ENCODE data around the gene SDF2.
"Not testable (repeated sequence)": the region's sequence is repeated elsewhere in the genome, so short reads cannot be mapped to it uniquely, and the experiment has no call there.

SDF2 gene

DNA sequence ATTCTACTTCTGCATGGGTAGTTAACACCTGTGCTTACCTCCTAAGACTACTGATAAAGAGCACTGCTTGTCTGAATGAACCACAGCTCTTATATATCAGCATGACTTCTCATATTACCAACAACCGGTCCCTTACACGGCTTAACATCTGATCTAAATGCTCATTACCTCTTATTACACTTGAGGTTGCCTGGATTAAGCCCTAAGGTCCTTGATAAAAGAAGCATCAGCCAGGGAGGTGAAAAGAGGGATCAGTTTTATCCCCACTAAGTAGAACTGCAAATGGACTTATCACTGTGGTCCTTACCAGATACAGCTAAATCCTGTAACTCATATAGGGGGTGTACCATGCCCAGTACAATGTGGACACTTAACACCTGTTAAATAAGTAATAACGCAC lies 39.5 kb downstream of the SDF2 start:
- H3K27me3 ChIP-seq (ENCODE audit: control insufficient read depth in 1 of 2, insufficient read depth in 2 of 2, low read length in 2 of 2), result no peaks in the 10 kb centered on the region
- H3K9me3 ChIP-seq (ENCODE audit: low read length), result no peaks in the 10 kb centered on the region
- no peaks in the 10 kb centered on the region for H3K4me1 ChIP-seq (ENCODE audit: insufficient read depth, low read length)
- no peak overlapping the region for H3K27ac ChIP-seq (ENCODE audit: low read depth, low read length)
- no peak overlapping the region for H3K9ac ChIP-seq (ENCODE audit: low read length)
- peaks cover 67% of the 10 kb centered on the region for H3K36me3 ChIP-seq (ENCODE audit: insufficient read depth, low read length)
- H3K4me3 ChIP-seq (ENCODE audit: low read depth in 1 of 2, low read length in 2 of 2), result no peak overlapping the region

DNA sequence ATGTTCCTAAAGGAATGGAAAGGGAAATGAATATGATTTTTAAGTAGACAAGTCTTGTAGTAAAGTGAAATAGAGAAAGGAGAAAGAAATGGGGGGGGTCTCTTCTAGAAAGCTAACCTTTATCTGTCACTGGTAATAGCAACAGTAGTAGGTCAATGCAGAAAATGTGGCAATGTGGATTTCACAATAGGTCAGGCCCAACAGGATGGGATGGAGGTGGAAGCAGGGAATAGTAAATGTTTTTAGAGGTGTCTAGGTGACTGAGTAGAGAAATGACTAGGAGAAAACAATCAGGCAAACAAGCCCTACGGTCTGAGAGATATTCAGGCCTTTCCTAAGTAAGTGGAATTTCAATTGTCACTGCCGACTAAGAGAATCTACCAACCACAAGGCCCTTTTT lies 41.7 kb downstream of the SDF2 start:
- Histone ChIP-seq H3K9me3 (ENCODE audit: low read length) (no peaks in the 10 kb centered on the region), H3K27ac (ENCODE audit: low read depth, low read length) (no peak overlapping the region), H3K9ac (ENCODE audit: low read length) (no peak overlapping the region), H3K4me1 (ENCODE audit: insufficient read depth, low read length) (no peaks in the 10 kb centered on the region), H3K4me3 (ENCODE audit: low read depth in 1 of 2, low read length in 2 of 2) (no peak overlapping the region), H3K27me3 (ENCODE audit: control insufficient read depth in 1 of 2, insufficient read depth in 2 of 2, low read length in 2 of 2) (no peaks in the 10 kb centered on the region), H3K36me3 (ENCODE audit: insufficient read depth, low read length) (peaks cover 83% of the 10 kb centered on the region)

DNA sequence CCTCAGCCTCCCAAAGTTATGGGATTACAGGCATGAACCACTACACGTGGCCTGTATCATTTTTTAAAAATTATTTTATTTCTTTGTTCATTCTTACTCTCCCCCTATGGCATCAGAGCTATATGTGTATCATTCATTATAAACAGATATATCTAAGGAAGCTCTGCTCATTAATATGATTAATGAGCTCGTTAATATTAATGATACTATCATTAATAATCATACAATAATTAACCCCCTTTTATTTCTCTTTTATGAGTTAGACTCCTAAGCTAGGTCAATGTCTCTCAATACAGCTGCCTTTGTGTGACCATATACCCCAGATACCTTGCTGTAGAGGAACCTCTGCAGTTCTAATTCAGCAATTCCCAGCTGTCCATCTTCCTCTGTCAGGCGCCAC lies 43.2 kb downstream of the SDF2 start:
- no peak overlapping the region for H3K27ac ChIP-seq (ENCODE audit: low read depth, low read length)
- no peaks in the 10 kb centered on the region for H3K9me3 ChIP-seq (ENCODE audit: low read length)
- H3K27me3 ChIP-seq (ENCODE audit: control insufficient read depth in 1 of 2, insufficient read depth in 2 of 2, low read length in 2 of 2), result no peaks in the 10 kb centered on the region
- H3K9ac ChIP-seq (ENCODE audit: low read length), result no peak overlapping the region
- peaks cover 83% of the 10 kb centered on the region for H3K36me3 ChIP-seq (ENCODE audit: insufficient read depth, low read length)
- H3K4me1 ChIP-seq (ENCODE audit: insufficient read depth, low read length), result no peaks in the 10 kb centered on the region
- H3K4me3 ChIP-seq (ENCODE audit: low read depth in 1 of 2, low read length in 2 of 2), result no peak overlapping the region

DNA sequence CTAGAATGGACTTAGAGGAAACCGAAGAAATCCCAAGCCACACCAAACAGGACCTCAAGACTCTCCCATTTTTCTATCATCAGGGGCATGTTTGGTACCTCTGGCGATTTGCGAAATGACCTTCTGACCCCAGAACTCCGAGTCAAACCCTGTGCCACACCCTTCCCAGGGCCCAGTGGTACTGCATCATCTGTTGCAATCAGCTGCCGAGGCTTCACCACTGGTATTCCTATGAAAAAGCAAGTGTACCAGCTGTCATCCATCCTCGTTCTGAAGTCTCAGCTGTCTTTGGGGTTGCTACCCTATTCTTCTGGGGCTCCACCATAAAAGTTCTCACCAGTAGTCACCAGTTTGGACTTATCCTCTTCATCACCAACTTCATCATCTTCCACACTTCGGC lies 45.4 kb downstream of the SDF2 start:
- no peak overlapping the region for H3K4me3 ChIP-seq (ENCODE audit: low read depth in 1 of 2, low read length in 2 of 2)
- no peak overlapping the region for H3K9ac ChIP-seq (ENCODE audit: low read length)
- H3K9me3 ChIP-seq (ENCODE audit: low read length), result no peaks in the 10 kb centered on the region
- no peaks in the 10 kb centered on the region for H3K27me3 ChIP-seq (ENCODE audit: control insufficient read depth in 1 of 2, insufficient read depth in 2 of 2, low read length in 2 of 2)
- peaks cover 64% of the 10 kb centered on the region for H3K36me3 ChIP-seq (ENCODE audit: insufficient read depth, low read length)
- H3K4me1 ChIP-seq (ENCODE audit: insufficient read depth, low read length), result no peaks in the 10 kb centered on the region
- H3K27ac ChIP-seq (ENCODE audit: low read depth, low read length), result no peak overlapping the region

DNA sequence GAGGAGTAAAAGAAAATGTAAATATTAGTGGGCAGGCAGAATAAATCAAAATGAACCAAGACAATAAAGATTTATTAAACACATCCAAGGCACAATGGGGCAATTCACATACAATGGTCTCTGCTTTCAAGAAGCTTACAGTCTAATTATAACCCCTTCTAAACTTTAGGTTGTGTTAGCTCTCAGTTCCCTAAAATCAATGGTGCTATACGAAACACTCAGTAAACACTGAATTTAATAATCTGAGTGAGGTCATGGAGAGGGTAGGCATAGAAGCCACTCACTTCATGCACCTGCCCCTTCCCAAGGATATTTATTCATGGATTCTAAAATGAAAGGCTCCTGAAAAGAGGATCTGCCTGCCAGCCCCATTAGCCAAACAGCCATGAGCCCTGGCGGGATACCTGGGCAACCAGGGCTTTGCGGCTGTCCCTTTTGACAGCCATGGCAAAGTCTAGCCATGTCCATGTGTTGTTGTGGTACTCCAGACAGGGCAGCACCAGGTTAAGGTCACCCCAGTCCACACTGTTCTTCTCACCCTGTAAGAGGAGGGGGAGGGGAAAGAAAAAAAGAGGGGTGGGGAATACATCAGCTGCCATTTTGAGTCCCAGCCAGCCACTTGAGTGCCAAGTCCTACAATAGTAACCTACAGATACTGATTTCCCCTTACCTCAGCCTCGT lies 46.3 kb downstream of the SDF2 start:
- Histone ChIP-seq H3K4me3 (ENCODE audit: low read depth in 1 of 2, low read length in 2 of 2) (no peak overlapping the region), H3K4me1 (ENCODE audit: insufficient read depth, low read length) (no peaks in the 10 kb centered on the region), H3K27me3 (ENCODE audit: control insufficient read depth in 1 of 2, insufficient read depth in 2 of 2, low read length in 2 of 2) (no peaks in the 10 kb centered on the region), H3K9me3 (ENCODE audit: low read length) (no peaks in the 10 kb centered on the region), H3K36me3 (ENCODE audit: insufficient read depth, low read length) (peaks cover 56% of the 10 kb centered on the region), H3K27ac (ENCODE audit: low read depth, low read length) (no peak overlapping the region), H3K9ac (ENCODE audit: low read length) (no peak overlapping the region)

DNA sequence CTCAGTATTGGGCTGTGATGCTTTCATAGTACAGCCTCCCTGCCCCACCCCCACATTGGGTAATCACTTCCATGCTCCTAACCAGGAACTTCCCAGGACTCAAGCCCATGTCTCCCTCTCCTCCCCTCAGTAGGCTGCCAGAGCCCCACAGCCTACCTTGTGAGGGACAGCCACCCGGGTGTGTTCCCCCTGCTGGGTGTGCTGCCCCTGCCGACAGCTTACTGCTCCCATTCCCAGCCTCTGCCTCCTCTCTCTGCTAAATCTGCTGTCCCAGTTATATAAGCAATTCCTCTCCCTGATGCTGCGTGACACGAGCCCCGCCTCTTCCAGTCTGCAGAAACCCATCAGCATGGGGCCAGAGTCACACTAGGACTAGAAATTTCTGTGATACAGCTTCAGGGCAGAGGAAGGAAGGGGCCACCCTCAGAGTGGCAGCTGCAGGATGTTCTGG lies 47.8 kb downstream of the SDF2 start, which contains the start of gene RSKR:
TSS of gene RSKR (minus strand) at position 255 of the 451 bp plus-strand sequence. CDS start at position 231, 24 bp downstream.
- Histone ChIP-seq H3K4me1 (ENCODE audit: insufficient read depth, low read length) (no peaks in the 10 kb centered on the region), H3K4me3 (ENCODE audit: low read depth in 1 of 2, low read length in 2 of 2) (no peak within 1 kb of the TSS), H3K9ac (ENCODE audit: low read length) (no peak within 1 kb of the TSS), H3K9me3 (ENCODE audit: low read length) (no peaks in the 10 kb centered on the region), H3K27ac (ENCODE audit: low read depth, low read length) (no peak within 1 kb of the TSS), H3K27me3 (ENCODE audit: control insufficient read depth in 1 of 2, insufficient read depth in 2 of 2, low read length in 2 of 2) (no peaks in the 10 kb centered on the region), H3K36me3 (ENCODE audit: insufficient read depth, low read length) (peaks cover 41% of the 10 kb centered on the region)

DNA sequence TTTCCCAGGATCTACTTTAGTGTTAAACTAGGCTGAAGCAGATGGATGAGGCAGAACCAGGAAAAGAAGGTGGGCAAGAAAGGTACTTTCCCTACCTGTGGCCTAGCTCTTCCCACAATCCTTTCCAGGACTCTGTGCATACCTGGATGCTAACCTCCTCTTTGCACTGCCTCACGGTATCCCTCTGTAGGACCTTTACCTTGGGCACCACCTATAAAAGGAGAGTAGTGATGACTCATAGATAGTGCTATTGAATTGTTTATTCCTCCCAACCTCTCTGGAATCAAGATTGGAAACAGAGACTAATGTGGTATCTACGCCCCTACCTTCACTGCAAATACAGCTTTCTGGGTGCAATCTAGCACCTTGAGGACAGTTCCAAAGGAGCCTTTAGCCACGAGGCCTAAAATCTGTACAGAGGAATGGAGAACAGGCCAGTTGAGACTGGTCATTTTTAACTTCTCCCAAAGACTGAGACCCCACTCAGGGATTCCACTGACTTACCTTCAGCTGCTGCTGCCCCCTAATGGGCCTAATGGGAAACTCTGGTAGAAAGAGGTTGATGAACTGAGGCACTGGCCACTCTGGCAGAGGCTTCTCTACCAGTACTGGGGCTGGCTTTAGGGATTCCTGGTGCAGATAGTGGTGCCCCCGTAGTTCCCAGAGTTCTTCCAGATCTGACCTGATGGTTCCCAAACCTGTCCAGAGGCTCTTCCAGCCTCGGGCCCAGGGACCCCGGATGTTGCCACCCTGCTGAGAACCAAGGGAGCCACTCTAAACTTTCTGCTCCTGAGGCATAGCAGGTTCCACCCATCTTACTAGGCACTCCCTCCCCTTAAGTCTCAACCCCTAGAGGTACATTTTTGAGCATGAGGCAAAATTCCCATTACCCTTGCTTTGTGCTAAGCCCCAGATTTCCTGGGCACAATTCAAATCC lies 48.5 kb downstream of the SDF2 start:
- H3K9ac ChIP-seq (ENCODE audit: low read length), result no peak overlapping the region
- peaks cover 37% of the 10 kb centered on the region for H3K36me3 ChIP-seq (ENCODE audit: insufficient read depth, low read length)

DNA sequence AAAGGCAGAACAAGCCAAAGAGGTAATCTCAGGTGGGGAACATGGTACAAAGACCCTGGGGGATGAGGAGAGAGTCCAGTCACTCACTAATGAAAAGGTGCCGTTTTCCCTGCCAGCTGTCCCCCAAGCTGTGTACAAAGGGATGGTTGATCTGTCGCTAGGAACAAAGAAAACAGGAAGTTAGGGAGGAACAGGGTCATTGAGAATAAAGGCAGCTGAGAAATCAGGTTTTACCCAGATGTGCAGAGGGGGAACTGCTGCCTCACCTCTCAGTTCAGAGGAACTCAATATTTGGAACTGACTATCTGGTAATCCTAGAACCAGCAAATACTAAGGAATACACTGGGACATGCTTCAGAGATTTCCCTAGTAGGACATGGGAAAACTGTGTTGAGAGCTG lies 49.2 kb downstream of the SDF2 start:
- no peak overlapping the region for H3K4me3 ChIP-seq (ENCODE audit: low read depth in 1 of 2, low read length in 2 of 2)
- H3K4me1 ChIP-seq (ENCODE audit: insufficient read depth, low read length), result no peaks in the 10 kb centered on the region
- H3K9me3 ChIP-seq (ENCODE audit: low read length), result no peaks in the 10 kb centered on the region
- peaks cover 34% of the 10 kb centered on the region for H3K36me3 ChIP-seq (ENCODE audit: insufficient read depth, low read length)
- H3K27me3 ChIP-seq (ENCODE audit: control insufficient read depth in 1 of 2, insufficient read depth in 2 of 2, low read length in 2 of 2), result no peaks in the 10 kb centered on the region
- no peak overlapping the region for H3K9ac ChIP-seq (ENCODE audit: low read length)
- no peak overlapping the region for H3K27ac ChIP-seq (ENCODE audit: low read depth, low read length)

More for the DNA sequence above, 48.5 kb downstream of the SDF2 start:
- Histone ChIP-seq H3K9me3 (ENCODE audit: low read length) (no peaks in the 10 kb centered on the region), H3K4me3 (ENCODE audit: low read depth in 1 of 2, low read length in 2 of 2) (no peak overlapping the region), H3K4me1 (ENCODE audit: insufficient read depth, low read length) (no peaks in the 10 kb centered on the region), H3K27ac (ENCODE audit: low read depth, low read length) (no peak overlapping the region), H3K27me3 (ENCODE audit: control insufficient read depth in 1 of 2, insufficient read depth in 2 of 2, low read length in 2 of 2) (no peaks in the 10 kb centered on the region)

DNA sequence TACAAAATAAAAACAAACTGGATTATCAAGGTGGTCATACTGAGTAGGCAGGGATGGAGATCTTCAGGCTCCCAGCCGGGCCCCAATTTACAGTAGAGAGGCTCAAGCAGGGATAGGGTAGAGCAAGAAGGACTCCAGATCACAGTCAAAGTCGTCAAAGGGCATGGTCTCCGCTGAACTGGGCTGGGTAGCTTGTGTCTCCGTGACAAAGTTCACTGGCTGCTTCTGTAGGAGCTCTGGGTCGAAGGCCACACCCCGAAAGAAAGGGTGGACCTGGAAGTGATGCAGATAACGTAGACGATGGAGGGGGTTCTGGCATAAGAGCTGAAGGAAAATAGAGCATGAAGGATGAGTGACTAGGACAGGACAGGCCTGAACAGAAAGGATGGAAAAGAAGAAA lies 51.3 kb downstream of the SDF2 start:
- no peaks in the 10 kb centered on the region for H3K9me3 ChIP-seq (ENCODE audit: low read length)
- H3K4me1 ChIP-seq (ENCODE audit: insufficient read depth, low read length), result no peaks in the 10 kb centered on the region
- H3K9ac ChIP-seq (ENCODE audit: low read length), result no peak overlapping the region
- no peaks in the 10 kb centered on the region for H3K27me3 ChIP-seq (ENCODE audit: control insufficient read depth in 1 of 2, insufficient read depth in 2 of 2, low read length in 2 of 2)
- no peak overlapping the region for H3K27ac ChIP-seq (ENCODE audit: low read depth, low read length)
- no peak overlapping the region for H3K4me3 ChIP-seq (ENCODE audit: low read depth in 1 of 2, low read length in 2 of 2)
- H3K36me3 ChIP-seq (ENCODE audit: insufficient read depth, low read length), result peaks cover 13% of the 10 kb centered on the region

DNA sequence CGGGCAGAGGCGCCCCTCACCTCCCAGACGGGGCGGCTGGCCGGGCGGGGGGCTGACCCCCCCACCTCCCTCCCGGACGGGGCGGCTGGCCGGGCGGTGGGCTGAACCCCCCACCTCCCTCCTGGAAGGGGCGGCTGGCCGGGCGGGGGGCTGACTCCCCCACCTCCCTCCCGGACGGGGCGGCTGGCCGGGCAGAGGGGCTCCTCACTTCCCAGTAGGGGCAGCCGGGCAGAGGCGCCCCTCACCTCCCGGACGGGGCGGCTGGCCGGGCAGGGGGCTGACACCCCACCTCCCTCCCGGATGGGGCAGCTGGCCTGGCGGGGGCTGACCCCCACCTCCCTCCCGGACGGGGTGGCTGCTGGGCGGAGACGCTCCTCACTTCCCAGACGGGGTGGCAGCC lies 57.7 kb downstream of the SDF2 start:
- H3K4me3 ChIP-seq (ENCODE audit: low read depth in 1 of 2, low read length in 2 of 2); H3K4me1 ChIP-seq (ENCODE audit: insufficient read depth, low read length); H3K27me3 ChIP-seq (ENCODE audit: control insufficient read depth in 1 of 2, insufficient read depth in 2 of 2, low read length in 2 of 2); H3K36me3 ChIP-seq (ENCODE audit: insufficient read depth, low read length); H3K9me3 ChIP-seq (ENCODE audit: low read length); H3K27ac ChIP-seq (ENCODE audit: low read depth, low read length); H3K9ac ChIP-seq (ENCODE audit: low read length): not testable (repeated sequence)

DNA sequence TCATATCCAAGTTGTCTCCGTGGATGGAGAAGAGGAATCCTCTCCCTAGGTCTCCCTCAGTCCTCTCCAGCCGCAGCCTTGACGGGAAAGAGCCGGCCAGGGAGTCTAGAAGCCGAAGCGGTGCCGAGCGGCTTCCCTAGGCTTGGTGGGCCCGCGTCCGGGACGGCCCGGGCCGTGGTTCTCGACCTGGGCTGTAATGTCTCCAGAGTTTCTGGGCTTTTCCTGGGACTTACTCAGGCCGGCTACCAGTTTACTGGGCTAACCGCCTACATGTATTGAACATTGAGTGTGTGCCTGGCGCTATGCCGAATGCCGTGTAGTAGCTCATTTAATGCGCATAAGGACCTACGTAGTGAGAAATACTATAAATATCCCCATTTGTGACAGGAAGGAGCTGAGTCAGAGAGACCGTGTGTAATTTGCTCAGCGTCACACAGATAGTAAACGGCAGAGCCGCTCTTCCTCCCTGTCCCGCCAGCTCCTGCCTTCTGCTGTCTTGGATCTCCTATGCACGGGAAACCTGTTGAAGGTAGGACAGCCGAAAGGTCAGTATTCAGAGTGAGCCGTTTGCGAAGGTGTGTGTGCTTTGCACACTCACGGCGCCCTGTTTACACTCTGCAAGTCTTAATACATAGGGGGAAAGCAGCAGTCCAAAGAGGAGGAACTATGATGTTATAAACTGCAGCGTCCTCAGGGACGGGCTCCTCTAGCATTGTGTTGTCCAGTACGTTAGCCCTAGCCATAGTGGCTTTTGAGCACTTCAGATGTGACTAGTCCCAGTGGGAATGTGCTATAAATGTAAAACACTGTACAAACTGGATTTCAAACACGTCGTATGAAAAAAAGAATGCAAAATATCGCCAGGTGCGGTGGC lies 62.2 kb downstream of the SDF2 start:
- Histone ChIP-seq H3K9me3 (ENCODE audit: low read length) (no peaks in the 10 kb centered on the region), H3K4me1 (ENCODE audit: insufficient read depth, low read length) (peaks cover 8% of the 10 kb centered on the region), H3K9ac (ENCODE audit: low read length) (peak overlapping the region; percentile 49)

More for the DNA sequence above, 62.2 kb downstream of the SDF2 start:
- H3K27ac ChIP-seq (ENCODE audit: low read depth, low read length), result peak overlapping the region; percentile 89
- H3K36me3 ChIP-seq (ENCODE audit: insufficient read depth, low read length), result no peaks in the 10 kb centered on the region
- H3K4me3 ChIP-seq (ENCODE audit: low read depth in 1 of 2, low read length in 2 of 2), result peak overlapping the region; percentile 63 to 69
- no peaks in the 10 kb centered on the region for H3K27me3 ChIP-seq (ENCODE audit: control insufficient read depth in 1 of 2, insufficient read depth in 2 of 2, low read length in 2 of 2)

Measured in muscle layer of colon (tissue), 2 donors.